Measurements from ENCODE around the gene NR1I2. TPM values are rescaled to one million over a fixed set of nuclear protein-coding genes. Genes with fewer than 3 reads are reported as not detected.

NR1I2 gene
- polyA plus RNA-seq, 1 donor from 2014 or later, result 0.53 TPM

GRCh38 chr3:119849126-119849525 is 67.2 kb downstream of the NR1I2 start:
- Histone ChIP-seq H3K27ac (ENCODE audit: low read length) (no peak overlapping the region), H3K4me3 (ENCODE audit: low read length) (no peak overlapping the region), H2AFZ (ENCODE audit: low read depth, low read length) (no peak overlapping the region), H3K79me2 (replicated peaks; ENCODE audit: insufficient read depth, low read length) (no peaks in the 10 kb centered on the region), H3K27me3 (ENCODE audit: insufficient read depth, low read depth, low read length) (no peaks in the 10 kb centered on the region), H3K4me2 (ENCODE audit: low read length) (no peak overlapping the region), H3K9me3 (ENCODE audit: low read length) (no peaks in the 10 kb centered on the region), H3K9me2 (ENCODE audit: insufficient read depth, low read length) (no peaks in the 10 kb centered on the region), H4K20me1 (ENCODE audit: insufficient read depth) (no peaks in the 10 kb centered on the region), H3K9ac (ENCODE audit: low read length) (no peak overlapping the region), H3K36me3 (ENCODE audit: insufficient read depth, low read length) (no peaks in the 10 kb centered on the region), H3F3A (ENCODE audit: insufficient read depth, low read length, poor library complexity, severe bottlenecking) (no peaks in the 10 kb centered on the region)
- TF ChIP-seq EP300 (conservative IDR thresholded peaks at IDR 0.05; ENCODE audit: poor library complexity, severe bottlenecking) (no peak), SMC3 (conservative IDR thresholded peaks at IDR 0.05; ENCODE audit: poor library complexity) (no peak), REST (IDR thresholded peaks at IDR 0.05; ENCODE audit: borderline replicate concordance) (no peak), TAF1 (IDR thresholded peaks at IDR 0.05; ENCODE audit: low read depth) (no peak), RAD21 (conservative IDR thresholded peaks at IDR 0.05) (no peak), POLR2AphosphoS5 (IDR thresholded peaks at IDR 0.05) (no peak)

- Histone ChIP-seq H3K27me3 (ENCODE audit: insufficient read depth, low read depth, low read length) (no peaks in the 10 kb centered on the region), H2AFZ (ENCODE audit: low read depth, low read length) (no peak overlapping the region), H3K9me2 (ENCODE audit: insufficient read depth, low read length) (no peaks in the 10 kb centered on the region), H3F3A (ENCODE audit: insufficient read depth, low read length, poor library complexity, severe bottlenecking) (no peaks in the 10 kb centered on the region), H3K9me3 (ENCODE audit: low read length) (no peaks in the 10 kb centered on the region), H3K4me3 (ENCODE audit: low read length) (no peak overlapping the region), H4K20me1 (ENCODE audit: insufficient read depth) (no peaks in the 10 kb centered on the region), H3K4me2 (ENCODE audit: low read length) (no peak overlapping the region), H3K79me2 (replicated peaks; ENCODE audit: insufficient read depth, low read length) (no peaks in the 10 kb centered on the region), H3K27ac (ENCODE audit: low read length) (no peak overlapping the region), H3K36me3 (ENCODE audit: insufficient read depth, low read length) (peaks cover 38% of the 10 kb centered on the region), H3K9ac (ENCODE audit: low read length) (no peak overlapping the region)
- TF ChIP-seq MXI1 (conservative IDR thresholded peaks at IDR 0.05; ENCODE audit: poor library complexity, severe bottlenecking) (no peak), POLR2AphosphoS5 (IDR thresholded peaks at IDR 0.05) (no peak), TAF1 (IDR thresholded peaks at IDR 0.05; ENCODE audit: low read depth) (no peak), RAD21 (conservative IDR thresholded peaks at IDR 0.05) (no peak), REST (IDR thresholded peaks at IDR 0.05; ENCODE audit: borderline replicate concordance) (no peak), EP300 (conservative IDR thresholded peaks at IDR 0.05; ENCODE audit: poor library complexity, severe bottlenecking) (no peak), EZH2 (IDR thresholded peaks at IDR 0.05; ENCODE audit: borderline replicate concordance, insufficient read depth, low read length, poor library complexity, severe bottlenecking) (no peak), SMC3 (conservative IDR thresholded peaks at IDR 0.05; ENCODE audit: poor library complexity) (no peak), CTCF (IDR thresholded peaks at IDR 0.05; ENCODE audit: poor library complexity, severe bottlenecking) (no peak)
Observed at GRCh38 chr3:119856695-119857094, 74.8 kb downstream of the NR1I2 start.
